GM10266 (cell line): ENCODE measurements around the gene NTNG2.

ENCODE experiments used
- DNase-seq: peaks from one replicate; pipeline ENCODE4 v3.0.0; 2012; ENCODE audit errors: extremely low spot score
- TF ChIP-seq, protein P1 (sequence below): IDR thresholded peaks from 2 replicates; pipeline ENCODE4 v1.5.1; 2012; ENCODE audit warnings: mild to moderate bottlenecking, low read depth; ENCODE audit not compliant: control insufficient read depth, insufficient read depth; ENCODE audit errors: missing control alignments

NTNG2 gene

DNA sequence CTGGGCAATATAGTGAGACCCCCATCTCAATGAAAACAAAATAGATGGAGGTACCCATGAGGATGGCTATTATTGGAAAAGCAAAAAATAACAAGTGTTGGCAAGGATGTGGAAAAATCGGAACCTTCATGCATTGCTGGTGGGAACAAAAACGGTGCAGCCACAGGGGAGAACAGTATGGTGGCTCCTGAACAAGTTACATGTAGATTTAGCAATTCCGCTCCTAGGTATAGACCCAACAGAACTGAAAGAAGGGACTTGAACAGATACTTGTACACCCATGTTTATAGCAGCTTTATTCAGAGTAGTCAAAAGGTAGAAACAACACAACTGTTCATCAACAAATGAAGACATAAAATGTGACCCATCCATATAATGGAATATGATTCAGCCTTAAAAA is 43.0 kb downstream of the NTNG2 start:
- DNase-seq, result no peak
- TF ChIP-seq, protein P1, sequence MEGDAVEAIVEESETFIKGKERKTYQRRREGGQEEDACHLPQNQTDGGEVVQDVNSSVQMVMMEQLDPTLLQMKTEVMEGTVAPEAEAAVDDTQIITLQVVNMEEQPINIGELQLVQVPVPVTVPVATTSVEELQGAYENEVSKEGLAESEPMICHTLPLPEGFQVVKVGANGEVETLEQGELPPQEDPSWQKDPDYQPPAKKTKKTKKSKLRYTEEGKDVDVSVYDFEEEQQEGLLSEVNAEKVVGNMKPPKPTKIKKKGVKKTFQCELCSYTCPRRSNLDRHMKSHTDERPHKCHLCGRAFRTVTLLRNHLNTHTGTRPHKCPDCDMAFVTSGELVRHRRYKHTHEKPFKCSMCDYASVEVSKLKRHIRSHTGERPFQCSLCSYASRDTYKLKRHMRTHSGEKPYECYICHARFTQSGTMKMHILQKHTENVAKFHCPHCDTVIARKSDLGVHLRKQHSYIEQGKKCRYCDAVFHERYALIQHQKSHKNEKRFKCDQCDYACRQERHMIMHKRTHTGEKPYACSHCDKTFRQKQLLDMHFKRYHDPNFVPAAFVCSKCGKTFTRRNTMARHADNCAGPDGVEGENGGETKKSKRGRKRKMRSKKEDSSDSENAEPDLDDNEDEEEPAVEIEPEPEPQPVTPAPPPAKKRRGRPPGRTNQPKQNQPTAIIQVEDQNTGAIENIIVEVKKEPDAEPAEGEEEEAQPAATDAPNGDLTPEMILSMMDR, result no peak

DNA sequence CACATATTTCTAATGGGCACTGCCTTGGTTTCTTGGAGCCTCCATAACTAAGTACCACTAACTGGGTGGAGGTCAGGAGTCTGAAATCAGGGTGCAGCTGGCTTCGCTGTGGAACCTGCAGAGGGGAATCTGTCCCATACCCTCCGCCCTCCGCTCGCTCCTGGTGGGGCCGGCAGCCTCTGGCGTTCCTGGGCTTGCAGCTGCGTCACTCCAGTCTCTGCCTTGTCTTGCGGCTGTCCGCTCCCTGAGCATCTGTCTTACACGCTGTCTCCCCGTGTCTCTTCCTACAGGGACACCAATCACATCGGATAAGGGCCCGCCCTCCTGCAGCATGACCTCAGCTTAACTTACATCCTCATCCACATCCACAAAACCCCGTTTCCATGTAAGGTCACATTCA is 45.4 kb downstream of the NTNG2 start:
- TF ChIP-seq, protein P1, result no peak
- DNase-seq, result no peak

GRCh38 chr9:132207839-132208615 is 46.2 kb downstream of the NTNG2 start:
- DNase-seq, result no peak
- TF ChIP-seq, protein P1, result no peak

GRCh38 chr9:132209228-132209627 is 47.4 kb downstream of the NTNG2 start:
- TF ChIP-seq, protein P1, result no peak

DNA sequence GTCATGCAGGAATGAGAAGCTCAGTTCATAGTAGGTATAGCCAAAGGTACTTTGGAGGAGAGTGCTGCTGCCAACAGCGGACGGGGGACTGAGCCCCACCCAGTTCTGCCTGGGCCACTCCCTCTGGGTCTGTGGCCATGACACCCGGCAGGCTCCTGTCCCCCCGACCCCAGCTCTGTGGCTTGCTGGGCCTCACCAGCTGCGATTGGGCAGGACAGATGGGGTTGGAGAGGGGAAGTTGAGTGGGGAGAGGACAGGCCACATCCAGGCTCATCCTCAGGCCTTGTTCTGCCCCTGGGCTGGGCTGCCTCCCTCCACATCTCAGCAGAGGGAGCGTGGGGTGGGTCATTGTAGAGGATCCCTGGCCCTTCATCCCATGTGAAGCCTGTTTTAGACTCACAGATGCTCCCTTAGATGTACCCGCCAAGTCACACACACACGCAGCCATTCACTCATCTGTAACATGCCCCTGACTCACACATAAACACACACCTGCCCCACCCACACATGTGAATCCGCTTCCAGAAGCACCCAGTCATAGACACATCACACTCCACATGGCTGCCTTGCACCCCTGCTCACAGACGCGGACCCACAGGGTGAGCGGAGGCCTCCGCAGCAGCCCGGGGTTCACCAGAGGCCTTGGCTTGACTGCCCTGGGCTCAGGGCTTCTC is 48.8 kb downstream of the NTNG2 start:
- no peak for DNase-seq
- TF ChIP-seq, protein P1, result no peak

More at GRCh38 chr9:132209228-132209627, 47.4 kb downstream of the NTNG2 start:
- no peak for DNase-seq

GRCh38 chr9:132211570-132211969 is 49.7 kb downstream of the NTNG2 start:
- TF ChIP-seq, protein P1, result no peak
- DNase-seq, result no peak

DNA sequence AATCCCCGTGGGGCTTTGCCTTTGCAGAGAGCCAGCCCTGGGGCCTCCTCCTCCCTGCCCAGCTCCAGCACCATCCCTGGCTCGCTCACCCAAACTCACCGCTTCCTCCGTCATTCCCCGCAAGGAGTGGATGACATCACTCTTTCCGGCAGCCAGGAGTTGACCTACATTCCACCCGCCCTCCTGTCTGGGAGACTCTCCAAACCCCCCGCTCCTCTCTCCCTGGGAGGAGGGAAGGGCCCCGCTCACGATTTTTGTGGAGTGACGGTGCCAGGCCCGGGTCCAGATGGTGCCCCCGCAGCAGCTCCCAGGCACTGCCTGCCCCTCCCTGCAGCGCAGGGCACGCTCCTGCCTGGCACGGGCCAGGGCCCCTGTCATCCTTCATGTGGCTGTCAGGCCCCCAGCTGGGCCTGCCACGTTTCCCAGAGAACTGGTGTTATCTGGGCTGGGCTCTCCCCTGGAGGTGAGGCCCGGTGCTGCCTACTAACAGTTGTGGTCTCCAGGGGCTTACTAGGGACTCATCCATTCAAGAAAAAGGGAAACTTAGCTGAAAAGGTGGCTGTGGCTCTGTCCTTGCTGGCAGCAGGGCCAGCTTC is 52.3 kb downstream of the NTNG2 start:
- no peak for DNase-seq
- TF ChIP-seq, protein P1, result no peak
